22Rv1 (cell line): Measurements from ENCODE around the gene FAM181A.

Source experiments
- CTCF ChIP-seq: fragments of 450-650 bp; IDR thresholded peaks from 2 replicates; pipeline ENCODE4 v1.5.1; 2017; ENCODE audit warnings: mild to moderate bottlenecking
- ZFX ChIP-seq: fragments of 450-650 bp; IDR thresholded peaks from 2 replicates; pipeline ENCODE4 v1.6.1; 2017; ENCODE audit warnings: antibody characterized with exemption, borderline replicate concordance

- no peak for TF ChIP-seq CTCF
- TF ChIP-seq ZFX: no peak
Observed at GRCh38 chr14:93928184-93929047, 1.3 kb downstream of the FAM181A start.
